Activated T-helper 1 cell treated with Interleukin-2 at 50 U/mL for 16 hours (primary cell): ENCODE results near the gene SHANK1.

ENCODE experiments used
- DNase-seq: peaks from one replicate; pipeline ENCODE4 v3.0.0-alpha.2; 2020; ENCODE audit warnings: low read depth

Gene SHANK1

DNA sequence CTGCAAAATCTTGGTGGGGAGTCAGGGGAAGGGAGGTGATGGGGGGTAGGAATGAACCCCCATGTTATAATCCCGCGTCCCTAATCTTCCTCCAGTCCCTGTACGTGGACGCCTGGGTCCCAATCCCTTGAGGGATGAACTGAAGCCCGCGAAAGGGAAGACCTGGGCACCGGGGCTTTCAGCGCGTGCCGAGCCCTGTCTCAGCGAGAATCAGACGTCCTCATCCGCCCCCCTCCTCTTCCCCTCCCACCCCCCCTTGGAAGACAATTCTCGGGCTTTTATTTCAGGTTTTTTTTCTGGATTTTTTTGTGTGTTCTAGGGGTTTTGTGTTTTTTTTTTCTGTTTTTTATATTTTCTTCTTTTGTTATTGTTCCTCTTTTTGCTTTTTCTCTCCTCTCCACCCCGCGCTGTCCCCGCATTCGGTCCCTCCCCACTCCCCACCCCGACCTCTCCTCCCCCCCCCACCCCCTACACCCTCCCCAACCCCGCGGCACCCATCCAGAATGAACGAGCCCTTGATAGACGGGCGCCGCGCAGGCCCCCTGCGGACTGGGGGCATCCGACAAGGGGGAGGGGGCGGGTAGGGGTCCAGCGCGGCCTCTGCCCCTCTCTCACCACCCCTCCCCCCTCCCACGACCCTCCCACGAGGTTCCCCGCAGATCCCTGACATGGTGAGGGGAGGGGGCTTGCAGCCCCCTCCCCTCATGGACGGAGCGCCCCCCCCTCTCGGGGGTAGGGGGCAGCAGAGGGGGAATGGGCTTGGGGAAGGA is 60.1 kb downstream of the SHANK1 start:
- DNase-seq, result no peak

DNA sequence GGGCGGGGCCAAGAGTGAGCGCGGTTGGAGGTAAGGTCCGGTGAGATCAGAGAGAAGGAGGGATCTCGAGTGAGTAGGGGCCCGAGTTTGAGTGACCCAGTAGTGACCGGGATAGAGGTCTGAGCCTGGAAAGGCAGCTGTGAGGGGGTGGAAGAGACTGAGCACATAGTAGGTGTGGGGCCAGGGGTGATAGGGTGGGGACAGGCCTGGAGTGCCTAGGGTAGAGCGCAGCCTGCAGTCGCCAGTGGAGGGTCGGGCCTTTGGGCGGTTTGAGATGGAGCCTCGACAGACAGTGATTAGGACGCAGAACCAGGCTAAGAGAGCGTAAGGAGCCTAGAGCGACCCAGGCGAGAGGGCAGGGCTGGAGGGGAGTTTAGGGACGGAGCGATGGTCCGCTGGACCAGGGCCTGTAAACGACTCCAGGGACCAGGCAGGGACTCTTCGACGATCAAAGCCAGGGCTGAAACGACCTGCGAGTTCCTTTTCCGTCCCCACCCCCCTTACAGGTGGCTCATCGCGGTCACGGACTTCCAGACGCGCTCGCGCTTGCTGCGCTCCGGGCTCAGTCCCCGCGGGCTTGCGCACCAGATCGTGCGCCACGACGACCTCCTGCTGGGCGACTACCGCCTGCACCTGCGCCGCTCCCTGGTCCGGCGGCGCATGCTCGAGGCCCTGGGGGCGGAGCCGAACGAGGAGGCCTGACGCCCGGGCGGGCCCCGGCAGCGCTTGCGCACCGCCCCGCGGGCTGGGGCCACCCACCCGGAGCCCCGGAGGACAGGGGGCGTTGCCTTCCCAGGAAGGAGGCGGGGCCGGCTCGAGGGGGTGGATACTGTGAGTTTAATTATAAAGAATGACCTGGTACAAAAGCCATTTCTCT is 60.9 kb downstream of the SHANK1 start:
- DNase-seq, result no peak

DNA sequence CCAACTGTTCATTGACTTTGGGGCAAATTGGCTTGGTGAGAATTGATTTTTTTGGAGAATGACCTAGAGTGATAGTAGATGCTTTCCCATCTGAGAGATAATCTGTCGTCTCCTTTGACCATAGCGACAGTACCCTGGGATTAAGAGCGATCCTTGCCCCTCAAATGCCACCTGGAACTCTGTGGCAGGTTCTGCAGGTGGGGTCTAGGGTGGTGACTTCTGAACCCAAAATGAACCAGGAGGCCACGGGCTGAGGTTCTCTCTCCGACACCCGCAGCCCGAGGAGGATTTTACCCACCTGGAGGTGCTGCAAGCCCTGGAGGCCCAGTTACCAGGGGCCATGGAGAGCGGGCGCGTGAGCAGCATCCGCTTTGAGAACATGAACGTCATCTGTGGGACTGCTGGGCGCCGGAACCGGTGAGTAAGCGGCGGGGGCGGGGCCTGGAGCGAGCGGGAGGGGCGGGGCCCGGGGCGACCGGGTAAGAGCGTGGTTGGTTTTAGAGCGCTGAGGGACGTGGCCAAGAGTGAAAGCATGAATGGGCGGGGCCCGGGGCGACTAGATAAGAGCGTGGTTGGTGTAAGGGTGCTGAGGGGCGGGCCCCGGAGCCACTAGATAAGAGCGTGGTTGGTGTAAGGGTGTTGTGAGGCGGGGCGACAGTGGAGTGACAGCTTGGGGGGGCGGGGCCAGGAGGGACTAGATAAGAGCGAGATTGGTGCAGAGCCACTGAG is 61.7 kb downstream of the SHANK1 start:
- DNase-seq, result peak; percentile 34

DNA sequence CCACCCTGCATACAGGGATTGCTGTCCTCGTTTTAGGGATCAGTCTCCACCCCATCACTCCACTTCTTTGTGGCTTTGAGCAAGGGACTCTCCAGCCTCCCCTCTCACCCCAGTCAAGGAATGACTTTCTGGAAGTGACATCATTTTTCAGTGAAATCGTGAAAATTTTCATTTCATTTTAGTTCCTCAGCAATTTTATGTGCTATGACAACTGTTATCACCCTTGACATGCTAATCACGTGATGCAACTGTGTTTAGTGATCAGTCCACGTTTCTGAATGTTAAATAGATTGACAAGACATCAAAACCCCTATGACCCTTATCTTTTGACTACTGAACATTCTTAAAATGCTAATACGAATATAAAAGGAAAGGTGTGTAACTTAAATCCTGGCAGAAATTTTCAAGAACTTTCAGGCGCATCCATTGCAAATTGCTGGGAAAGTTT is 62.4 kb downstream of the SHANK1 start:
- DNase-seq, result no peak

DNA sequence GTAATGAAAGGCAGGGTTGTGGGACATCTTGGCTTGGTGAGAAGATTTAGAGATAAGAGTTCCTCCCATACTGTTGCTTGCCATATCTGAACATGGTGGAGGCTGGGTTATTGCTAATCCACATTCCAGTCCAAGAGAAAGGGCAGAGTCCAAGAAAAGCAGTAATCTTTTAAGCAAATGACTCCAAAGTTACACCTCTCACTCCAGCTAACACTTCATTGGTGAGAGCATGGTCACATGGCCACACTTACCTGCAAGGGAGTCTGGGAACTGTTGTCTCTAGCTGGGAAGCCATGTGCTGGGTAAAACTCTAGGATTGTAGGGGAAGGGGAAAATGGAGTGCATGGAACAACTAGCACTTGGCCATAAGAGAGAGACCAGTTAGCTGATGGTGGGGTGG is 64.7 kb downstream of the SHANK1 start:
- DNase-seq, result no peak

DNA sequence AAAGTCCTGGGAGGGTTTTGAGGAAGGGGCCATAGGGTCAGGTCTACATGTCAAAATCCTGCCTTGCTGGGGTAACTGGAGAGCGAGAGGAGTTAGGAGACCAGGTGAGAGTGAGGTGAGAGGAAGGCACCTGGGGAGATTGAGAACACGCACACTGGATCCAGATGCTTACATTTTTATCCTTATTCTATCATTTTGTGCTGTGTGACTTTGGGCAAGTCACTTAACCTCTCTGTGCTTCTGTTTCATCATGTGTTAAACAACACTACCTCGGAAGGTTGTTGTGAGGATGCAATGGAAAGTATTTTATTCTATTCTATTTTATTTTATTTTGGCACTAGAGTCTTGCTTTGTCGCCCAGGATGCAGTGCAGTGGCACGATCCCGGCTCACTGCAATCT is 66.9 kb downstream of the SHANK1 start:
- DNase-seq, result no peak

DNA sequence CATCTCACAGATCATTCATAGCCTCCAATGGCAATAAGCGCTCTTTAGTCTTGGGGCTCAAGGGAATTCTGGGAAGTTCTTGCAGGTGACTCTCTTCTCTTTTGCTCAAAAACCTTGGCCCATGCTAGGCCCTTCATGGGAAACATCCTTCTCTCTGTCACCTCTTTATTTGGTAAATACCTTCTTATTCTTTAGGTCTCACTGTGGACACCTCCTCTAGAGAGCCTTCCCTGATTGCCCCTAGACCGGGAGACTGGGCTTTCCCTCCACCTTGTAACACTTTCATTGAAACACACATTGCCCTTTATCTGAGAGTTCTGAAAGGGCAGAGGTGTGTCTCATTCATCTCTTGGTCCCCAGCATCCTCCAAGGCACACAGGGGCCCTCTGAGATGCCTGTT is 68.4 kb downstream of the SHANK1 start:
- DNase-seq, result no peak

DNA sequence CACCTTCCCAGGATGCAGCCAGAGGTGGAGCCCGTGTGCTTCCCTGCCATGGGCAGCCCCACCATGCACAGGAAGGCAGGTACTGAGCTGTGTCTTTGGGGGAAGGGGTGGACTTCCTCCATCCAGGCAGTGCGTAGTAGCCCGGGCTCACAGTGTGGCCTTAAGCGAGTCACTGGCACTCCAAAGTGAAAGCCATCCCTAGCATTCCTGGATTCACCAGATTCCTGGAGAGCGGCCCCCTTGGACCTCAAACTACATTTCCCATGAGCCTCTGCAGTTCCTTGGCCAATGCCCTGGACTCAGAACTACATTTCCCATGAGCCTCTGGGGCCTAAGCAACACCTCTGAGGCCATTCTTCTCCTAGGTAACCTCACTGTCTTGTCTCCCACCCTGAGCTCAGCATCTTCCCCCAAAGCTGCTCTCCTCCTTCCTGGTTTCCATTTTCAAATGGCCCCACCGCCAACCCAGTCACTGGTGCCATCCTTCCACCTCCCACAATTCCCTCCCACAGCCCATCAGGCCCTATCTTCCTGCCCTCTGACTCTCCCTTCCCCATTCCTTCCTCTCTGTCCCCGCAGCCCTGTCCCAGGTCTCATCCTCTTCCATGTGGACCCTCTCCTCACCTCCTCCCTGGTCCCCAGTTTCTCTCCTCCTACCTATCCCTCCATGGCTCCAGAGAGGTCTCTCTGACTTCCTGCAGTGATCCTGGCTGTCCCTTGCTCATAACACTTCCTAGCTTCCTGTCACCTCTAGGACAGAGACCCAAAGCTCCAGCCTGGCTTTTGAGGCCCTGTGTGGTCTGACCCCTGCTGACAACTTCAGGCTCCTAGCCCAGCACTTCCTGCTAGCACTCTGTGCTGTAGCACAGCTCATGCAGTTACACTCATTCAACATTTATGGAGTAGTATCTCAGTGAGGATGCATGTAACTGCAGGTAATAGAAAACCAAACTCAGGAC is 69.9 kb downstream of the SHANK1 start, which contains the start of gene C19orf81:
TSS of gene C19orf81 (plus strand) at position 13 of the 959 bp plus-strand sequence. CDS start at position 13, 0 bp downstream.
- DNase-seq, result no peak

DNA sequence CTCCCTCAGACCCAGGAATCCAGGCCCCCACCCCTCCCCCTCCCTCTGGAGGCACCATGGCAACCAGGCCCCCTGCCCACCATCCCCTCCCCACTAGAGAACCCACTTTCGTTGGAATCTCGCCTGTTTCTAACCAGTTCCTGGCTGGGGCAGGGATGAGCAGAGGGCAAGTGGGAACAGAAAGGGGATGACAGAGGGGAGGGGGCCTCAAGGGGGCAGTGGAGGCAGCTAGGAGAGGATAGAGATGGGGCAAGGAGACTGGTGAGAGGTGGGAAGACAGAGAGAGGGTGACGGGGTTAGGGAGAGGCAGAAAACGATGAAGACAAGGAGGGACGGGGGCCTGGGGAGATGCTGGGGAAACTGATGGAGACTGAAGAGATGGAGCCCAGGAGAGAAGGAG is 70.9 kb downstream of the SHANK1 start:
- DNase-seq, result no peak

DNA sequence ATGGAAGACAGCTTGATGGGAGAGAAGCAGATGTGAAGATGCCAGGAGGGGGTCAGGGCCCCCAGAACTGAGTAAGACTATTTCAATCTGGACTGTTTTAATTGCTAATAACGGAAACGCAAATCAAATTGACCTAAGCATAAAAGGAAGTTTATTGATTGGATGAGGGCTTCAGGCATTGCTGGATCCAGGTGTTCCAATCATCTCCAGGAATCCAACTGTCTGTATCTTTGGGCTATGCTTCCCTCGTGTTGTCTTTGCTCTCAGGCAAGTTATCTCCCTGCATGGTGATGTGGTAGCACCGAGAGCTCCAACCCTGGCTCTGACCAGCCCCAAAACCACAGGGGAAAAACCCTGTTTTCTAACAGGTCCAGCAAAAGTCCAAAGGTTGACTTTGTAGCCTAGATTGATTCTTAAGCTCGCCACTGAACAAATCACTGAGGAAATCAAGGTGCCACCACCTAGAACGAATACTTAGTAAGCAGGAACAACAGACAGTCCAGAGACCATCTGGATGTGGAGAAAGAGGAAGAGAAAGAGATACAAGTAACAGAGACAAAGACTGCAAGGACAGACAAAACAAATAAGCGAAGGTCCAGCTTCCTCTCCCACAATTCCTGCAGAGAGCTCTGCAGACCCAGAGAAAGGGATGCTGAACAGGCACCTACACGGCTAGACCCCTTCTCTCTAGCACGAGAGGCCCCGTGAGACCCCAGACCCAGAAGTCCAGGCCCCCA is 71.6 kb downstream of the SHANK1 start:
- DNase-seq, result no peak

DNA sequence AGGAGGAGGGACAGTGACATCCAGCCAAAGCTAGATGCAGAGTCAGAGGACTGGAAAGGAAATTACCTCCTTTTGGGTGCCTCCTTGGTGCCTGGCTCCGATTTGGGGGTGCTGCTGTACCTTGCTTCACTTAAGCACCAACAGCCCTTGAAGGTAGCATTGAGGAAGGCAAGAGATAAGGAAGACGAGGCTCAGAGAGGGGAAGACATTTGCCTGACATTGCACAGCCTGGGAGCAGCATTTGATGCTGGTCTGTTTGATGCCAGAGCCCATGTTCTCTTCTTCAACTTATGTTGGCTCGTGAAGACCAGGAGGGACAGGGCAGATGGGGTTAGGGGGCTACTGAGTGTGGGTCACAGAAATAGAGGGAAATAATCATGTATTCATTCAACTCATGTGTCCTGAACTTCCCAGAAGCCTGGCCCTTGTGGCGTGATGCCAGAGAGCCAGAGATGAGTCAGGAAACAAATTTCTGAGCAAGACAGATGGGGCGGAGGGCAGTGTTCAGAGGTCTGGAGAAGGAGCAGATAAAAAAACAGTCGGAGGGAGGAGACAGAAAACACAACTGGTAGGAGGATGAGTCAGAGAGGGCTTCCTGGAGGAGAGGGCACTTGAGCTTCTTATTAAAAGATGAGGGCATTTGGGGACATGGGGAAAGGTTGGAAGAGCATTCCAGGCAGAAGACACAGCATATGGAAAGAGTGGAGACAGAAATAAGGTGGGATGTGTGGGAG is 73.4 kb downstream of the SHANK1 start:
- no peak for DNase-seq

DNA sequence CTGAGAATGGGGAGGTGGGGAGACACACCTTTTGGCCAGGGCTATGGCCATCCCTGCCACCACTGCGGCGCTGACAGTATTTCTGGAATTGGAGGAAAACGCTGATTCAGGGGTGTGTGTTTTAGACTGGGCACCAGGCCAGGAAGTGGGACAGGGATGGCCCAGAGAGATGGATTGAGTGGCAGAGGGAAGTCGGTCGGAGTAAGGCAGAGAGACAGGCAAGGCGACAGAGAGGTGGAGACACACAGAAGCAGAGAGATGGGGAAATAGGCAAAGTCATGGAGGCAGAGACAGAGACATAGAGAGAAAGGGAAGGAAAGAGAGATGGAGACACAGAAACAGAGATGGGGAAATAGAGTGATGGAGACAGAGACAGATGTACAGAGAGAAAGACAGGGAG is 74.5 kb downstream of the SHANK1 start:
- DNase-seq, result no peak

DNA sequence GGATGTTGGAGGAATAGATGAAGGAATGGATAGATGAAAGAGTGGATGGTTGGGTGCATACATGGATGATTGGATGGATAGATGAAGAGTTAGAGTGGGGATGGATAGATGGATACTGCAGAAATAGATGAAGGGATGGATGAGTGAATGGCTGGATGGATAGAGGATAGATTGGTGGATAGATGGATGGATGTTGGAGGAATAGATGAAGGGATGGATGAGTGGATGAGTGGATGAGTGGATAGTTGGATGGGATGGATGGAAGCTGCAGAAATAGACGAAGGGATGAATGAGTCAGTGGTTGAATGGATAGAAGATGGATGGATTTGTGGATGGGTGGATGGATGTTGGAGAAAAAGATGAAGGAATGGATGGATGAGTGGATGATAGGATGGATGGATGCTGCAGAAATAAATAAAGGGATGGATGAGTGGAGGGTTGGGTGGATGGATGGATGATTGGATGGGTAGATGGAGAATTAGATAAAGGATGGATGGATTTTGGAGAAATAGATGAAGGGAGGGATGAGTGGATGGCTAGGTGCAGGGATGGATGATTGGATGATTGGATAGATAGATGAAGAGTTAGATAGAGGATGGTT is 75.2 kb downstream of the SHANK1 start:
- no peak for DNase-seq

DNA sequence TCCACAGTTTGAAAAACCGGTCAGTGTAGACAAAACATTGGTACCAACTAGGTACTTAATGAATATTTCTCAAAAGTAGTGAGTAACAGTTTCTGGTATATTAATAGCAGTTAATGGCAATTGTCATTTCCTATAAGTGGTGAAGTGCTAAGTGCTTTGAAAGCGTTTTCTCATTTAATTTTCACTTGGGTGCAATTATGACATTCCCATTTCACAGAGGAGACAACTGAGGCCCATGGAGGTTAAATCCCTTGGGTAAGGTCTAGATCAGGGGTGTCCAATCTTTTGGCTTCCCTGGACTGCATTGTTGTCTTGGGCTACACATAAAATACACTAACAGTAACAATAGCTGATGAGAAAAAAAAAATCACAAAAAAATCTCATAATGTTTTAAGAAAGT is 79.2 kb downstream of the SHANK1 start:
- DNase-seq, result no peak

DNA sequence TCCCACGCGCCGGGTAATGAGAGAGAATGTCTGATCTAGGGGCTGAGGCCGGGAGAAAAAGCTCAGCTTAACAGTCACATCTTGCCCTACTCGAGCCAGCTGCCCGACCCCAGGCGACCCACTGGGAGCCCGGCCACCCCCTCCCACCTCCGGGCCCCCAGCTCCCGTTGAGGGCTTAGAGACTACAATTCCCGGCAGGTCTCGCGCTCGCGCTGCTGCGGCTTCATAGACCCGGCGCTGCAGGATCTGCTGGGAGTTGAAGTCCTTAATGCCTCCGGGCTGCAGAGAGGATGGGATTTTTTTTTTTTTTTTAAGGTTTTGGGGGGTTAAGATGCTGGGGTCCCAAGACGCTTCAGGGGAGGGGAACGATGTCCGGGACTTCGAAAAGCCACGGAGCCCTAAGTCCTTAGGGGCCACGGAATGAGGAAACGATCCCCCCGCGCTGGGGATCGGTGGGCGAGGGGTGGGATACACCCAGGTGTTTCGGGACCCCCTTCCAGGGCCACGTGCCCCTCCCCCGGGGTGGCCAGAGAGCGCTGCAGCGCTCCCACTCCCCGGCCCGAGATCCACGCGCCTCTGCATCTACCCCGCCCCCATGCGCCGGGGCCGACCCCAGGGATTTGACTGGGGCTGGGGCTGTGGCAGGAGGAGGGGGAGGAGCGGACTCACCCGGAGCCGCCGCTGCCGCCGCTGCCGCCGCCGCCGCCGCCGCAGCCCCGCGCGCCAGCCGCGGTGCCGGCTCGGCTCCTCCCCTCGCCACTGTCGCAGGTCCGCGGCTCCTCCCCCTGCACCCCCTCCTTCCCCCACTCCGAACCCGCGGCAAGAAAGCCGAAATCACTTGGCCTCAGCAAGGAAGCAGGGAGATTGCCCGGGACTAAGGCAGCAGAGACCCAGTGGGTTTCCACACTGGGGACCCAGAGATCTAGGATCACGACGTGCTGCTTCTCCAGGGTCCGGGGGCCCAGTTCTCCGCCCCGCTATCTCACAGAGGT is 80.2 kb downstream of the SHANK1 start, which contains the start of gene SYT3:
TSS of gene SYT3 (minus strand) at position 761 of the 992 bp plus-strand sequence. CDS start 2,470 bp downstream, outside the sequence.
- DNase-seq, result no peak

DNA sequence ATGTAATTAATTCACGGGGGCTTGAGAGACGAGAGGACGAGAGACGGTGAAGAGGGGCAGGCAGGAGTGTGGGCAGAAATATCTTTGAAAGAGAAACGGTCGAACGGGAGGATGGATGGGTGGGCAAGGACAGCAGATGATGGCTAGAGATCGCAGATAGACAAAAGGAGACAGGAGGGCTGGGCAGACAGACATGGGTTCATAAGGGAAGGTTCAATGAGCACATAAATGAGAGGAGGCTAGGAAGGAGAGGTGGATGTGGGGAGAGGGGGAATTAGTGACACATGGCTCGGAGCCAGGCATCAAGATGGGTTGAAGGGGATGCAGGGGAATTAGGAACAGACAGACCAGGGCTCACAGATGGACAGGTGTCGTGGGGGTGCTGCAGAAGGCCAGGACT is 81.0 kb downstream of the SHANK1 start:
- no peak for DNase-seq

DNA sequence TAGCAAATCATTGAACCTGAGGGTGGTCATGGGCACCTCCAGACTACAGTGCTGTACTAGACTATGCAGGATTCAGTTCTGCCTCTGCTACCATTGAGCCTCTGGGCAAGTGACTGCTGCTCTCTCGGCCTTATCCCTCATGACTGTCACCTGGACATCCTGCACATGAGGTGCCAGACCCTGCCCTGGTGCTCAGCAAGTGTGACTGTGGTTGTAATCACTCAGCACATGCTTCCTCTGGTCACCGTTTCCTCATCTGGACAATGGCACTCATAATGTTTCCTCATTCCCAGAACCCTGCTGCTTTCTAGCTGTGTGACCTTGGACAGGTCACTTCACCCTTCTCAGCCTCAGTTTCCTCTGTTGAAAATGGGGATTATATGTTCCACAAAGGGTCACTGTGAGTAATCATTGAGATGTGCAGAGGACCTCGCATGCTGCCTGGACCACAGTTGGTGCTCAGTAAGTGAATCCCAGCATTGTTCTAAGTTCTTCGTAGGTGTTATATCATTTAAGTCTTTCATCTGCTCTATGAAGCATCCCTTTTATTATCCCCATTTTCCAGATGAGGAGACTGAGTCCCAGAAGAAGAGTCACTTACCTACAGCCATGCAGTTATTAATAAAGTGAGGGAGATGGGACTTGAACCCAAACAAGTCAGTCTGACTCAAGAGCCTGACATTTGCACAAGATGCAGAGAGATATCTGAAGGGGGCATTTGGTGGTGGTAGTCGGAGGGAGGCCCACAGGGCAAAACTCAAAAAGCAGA is 83.1 kb downstream of the SHANK1 start:
- no peak for DNase-seq
